Measurements from ENCODE around the gene SLC44A2.

- no peak for TF ChIP-seq CTCF (CRISPR knock-in tag; IDR thresholded peaks at IDR 0.05)
- TF ChIP-seq RNF219 (CRISPR knock-in tag; IDR thresholded peaks at IDR 0.05) = no peak
- TF ChIP-seq ZNF503 (CRISPR knock-in tag; IDR thresholded peaks at IDR 0.05) = no peak
- no peak for TF ChIP-seq POLR2AphosphoS5 (IDR thresholded peaks at IDR 0.05; ENCODE audit: low read depth, low read length)
- no peak for TF ChIP-seq PRDM10 (CRISPR knock-in tag; IDR thresholded peaks at IDR 0.05; ENCODE audit: low read depth)
Measured at GRCh38 chr19:10690341-10690781, 65.0 kb downstream of the SLC44A2 start.

Measured in HepG2 (cell line).